Gastroesophageal sphincter (tissue), 3 donors: ENCODE measurements around the gene BLVRA.

ENCODE experiments used
- EP300 ChIP-seq: sonication (generic); formaldehyde crosslinking; IDR thresholded peaks from one replicate; pipeline ENCODE4 v1.6.1; 2017; ENCODE audit warnings: antibody characterized with exemption, mild to moderate bottlenecking
- POLR2A ChIP-seq, 2 donors: fragments of 450-650 bp; IDR thresholded peaks; one replicate each; pipeline ENCODE4 v1.6.1; 2017; ENCODE audit warnings: antibody characterized with exemption in 2 of 2, mild to moderate bottlenecking in 2 of 2, moderate library complexity in 1 of 2
- TF ChIP-seq, protein P1 (sequence below), 4 experiments: fragments of 200-600 bp in 2 of 4; fragments of 450-650 bp in 2 of 4; sonication (generic) in 1 of 4; IDR thresholded peaks; one replicate each; pipeline ENCODE4 v1.5.1; 2017 to 2019; ENCODE audit warnings: antibody characterized with exemption in 4 of 4, mild to moderate bottlenecking in 2 of 4, moderate library complexity in 2 of 4

DNA sequence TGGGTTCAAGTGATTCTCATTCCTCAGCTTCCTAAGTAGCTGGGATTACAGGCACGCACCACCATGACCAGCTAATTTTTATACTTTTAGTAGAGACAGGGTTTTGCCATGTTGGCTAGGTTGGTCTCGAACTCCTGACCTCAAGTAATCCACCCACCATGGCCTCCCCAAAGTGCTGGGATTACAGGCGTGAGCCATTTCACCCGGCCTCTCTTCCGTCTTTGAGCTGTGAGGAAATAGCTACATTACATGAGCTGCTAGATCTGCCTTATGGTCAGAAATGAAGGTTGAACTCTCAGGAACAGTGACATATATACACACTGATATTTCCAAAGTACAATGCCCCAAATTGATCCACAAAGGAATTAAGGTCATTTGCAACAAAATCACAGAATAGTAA is 2.4 kb downstream of the BLVRA start:
- TF ChIP-seq, protein P1, sequence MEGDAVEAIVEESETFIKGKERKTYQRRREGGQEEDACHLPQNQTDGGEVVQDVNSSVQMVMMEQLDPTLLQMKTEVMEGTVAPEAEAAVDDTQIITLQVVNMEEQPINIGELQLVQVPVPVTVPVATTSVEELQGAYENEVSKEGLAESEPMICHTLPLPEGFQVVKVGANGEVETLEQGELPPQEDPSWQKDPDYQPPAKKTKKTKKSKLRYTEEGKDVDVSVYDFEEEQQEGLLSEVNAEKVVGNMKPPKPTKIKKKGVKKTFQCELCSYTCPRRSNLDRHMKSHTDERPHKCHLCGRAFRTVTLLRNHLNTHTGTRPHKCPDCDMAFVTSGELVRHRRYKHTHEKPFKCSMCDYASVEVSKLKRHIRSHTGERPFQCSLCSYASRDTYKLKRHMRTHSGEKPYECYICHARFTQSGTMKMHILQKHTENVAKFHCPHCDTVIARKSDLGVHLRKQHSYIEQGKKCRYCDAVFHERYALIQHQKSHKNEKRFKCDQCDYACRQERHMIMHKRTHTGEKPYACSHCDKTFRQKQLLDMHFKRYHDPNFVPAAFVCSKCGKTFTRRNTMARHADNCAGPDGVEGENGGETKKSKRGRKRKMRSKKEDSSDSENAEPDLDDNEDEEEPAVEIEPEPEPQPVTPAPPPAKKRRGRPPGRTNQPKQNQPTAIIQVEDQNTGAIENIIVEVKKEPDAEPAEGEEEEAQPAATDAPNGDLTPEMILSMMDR (IDR thresholded peaks at IDR 0.05) = no peak
- TF ChIP-seq POLR2A (IDR thresholded peaks at IDR 0.05) (no peak), EP300 (no peak)
